ENCODE data around the gene CACNA1B. TPM values are rescaled to one million over a fixed set of nuclear protein-coding genes. Genes with fewer than 3 reads are reported as not detected.

The CACNA1B gene
- polyA plus RNA-seq, 4 donors: under 0.01 to 0.91 (median 0.18) TPM; not detected in 1

DNA sequence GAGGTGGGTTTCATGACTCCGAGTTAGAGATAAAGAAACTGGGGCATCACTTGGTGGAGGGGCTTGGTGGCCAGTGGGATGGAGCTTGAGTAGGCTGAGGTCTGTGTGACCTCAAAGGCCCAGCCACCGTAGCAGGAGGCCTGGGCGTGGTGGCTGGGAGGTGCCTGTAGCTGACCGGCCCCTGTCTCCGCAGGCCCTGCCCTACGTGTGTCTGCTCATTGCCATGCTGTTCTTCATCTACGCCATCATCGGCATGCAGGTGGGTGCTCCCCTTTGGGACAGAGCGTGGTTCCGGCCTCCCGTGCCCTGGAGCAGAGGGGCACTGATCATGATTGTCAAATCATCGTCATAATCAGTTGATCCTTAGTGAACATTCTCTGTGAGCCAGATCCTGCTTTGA lies 196.2 kb downstream of the CACNA1B start:
- FAIRE-seq: no peak
- WGBS, 3 donors: 84 to 90% (median 87%) methylated on average over 12 of the region's 12 CpGs
- H3K4me1 ChIP-seq (ENCODE audit: control insufficient read depth in 3 of 3, insufficient read depth in 2 of 3, low read depth in 1 of 3, low read length in 2 of 3): no peaks in the 10 kb centered on the region
- H3K36me3 ChIP-seq (ENCODE audit: control insufficient read depth in 3 of 3, insufficient read depth in 2 of 3, low read depth in 1 of 3, low read length in 3 of 3): no peaks in the 10 kb centered on the region
- H3K9me3 ChIP-seq (ENCODE audit: control insufficient read depth in 2 of 2, insufficient read depth in 1 of 2, low read depth in 1 of 2, low read length in 1 of 2): no peaks in the 10 kb centered on the region
- DNase-seq: no peak
- H3K27me3 ChIP-seq (ENCODE audit: control insufficient read depth in 3 of 3, insufficient read depth in 3 of 3, low read length in 3 of 3): peaks cover 0 to 2% (median 0%) of the 10 kb centered on the region in 3 donors
- H3K4me3 ChIP-seq (ENCODE audit: low read depth in 1 of 3, low read length in 3 of 3): no peak overlapping the region
- no peak overlapping the region for H3K27ac ChIP-seq (ENCODE audit: low read depth in 1 of 3, low read length in 2 of 3)

DNA sequence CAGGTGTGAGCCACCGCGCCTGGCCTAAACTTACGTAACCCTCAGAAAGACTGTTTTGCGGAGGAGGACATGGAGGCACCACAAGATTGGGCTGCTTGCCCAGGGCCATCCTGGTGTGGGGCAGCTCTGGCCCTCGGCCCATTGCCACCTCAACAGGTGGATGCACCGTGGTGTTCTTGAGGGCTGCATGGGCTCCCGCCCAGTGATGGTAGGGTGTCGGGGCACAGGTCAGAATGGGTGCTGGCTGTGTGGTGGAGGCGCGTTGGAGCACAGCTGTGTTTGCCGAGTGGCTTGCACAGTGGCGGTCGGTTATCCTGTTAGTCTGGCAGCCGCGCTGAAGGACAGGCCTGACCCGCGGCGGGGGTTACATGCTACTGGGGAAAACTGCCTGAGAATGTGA lies 196.9 kb downstream of the CACNA1B start:
- no peaks in the 10 kb centered on the region for H3K4me1 ChIP-seq (ENCODE audit: control insufficient read depth in 3 of 3, insufficient read depth in 2 of 3, low read depth in 1 of 3, low read length in 2 of 3)
- H3K27me3 ChIP-seq (ENCODE audit: control insufficient read depth in 3 of 3, insufficient read depth in 3 of 3, low read length in 3 of 3): peaks cover 0 to 2% (median 0%) of the 10 kb centered on the region in 3 donors
- no peak for FAIRE-seq
- H3K27ac ChIP-seq (ENCODE audit: low read depth in 1 of 3, low read length in 2 of 3): no peak overlapping the region
- H3K9me3 ChIP-seq (ENCODE audit: control insufficient read depth in 2 of 2, insufficient read depth in 1 of 2, low read depth in 1 of 2, low read length in 1 of 2): no peaks in the 10 kb centered on the region
- 87 to 93% (median 88%) methylated on average over 18 of the region's 18 CpGs for WGBS, 3 donors
- no peak overlapping the region for H3K4me3 ChIP-seq (ENCODE audit: low read depth in 1 of 3, low read length in 3 of 3)
- DNase-seq: no peak
- H3K36me3 ChIP-seq (ENCODE audit: control insufficient read depth in 3 of 3, insufficient read depth in 2 of 3, low read depth in 1 of 3, low read length in 3 of 3): no peaks in the 10 kb centered on the region

DNA sequence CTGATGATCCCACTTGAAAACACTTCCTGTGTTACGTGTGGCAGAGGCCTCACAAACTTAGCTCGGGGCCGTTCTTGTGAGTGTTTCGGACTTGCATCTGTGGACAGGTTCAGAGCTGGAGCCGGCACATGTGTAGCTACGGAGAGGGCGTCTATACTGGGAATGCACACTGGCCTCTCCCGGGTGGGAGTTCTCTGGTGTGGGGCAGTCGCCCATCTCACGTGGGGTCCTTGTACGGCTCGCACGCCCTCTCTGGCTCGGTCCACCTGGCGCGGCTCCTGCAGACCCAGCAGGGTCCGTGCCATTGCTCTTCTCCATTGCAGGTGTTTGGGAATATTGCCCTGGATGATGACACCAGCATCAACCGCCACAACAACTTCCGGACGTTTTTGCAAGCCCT lies 197.9 kb downstream of the CACNA1B start:
- H3K36me3 ChIP-seq (ENCODE audit: control insufficient read depth in 3 of 3, insufficient read depth in 2 of 3, low read depth in 1 of 3, low read length in 3 of 3): no peaks in the 10 kb centered on the region
- 85 to 91% (median 87%) methylated on average over 20 of the region's 20 CpGs for WGBS, 3 donors
- no peak overlapping the region for H3K4me3 ChIP-seq (ENCODE audit: low read depth in 1 of 3, low read length in 3 of 3)
- H3K4me1 ChIP-seq (ENCODE audit: control insufficient read depth in 3 of 3, insufficient read depth in 2 of 3, low read depth in 1 of 3, low read length in 2 of 3): no peaks in the 10 kb centered on the region
- H3K27ac ChIP-seq (ENCODE audit: low read depth in 1 of 3, low read length in 2 of 3): no peak overlapping the region
- no peaks in the 10 kb centered on the region for H3K9me3 ChIP-seq (ENCODE audit: control insufficient read depth in 2 of 2, insufficient read depth in 1 of 2, low read depth in 1 of 2, low read length in 1 of 2)
- FAIRE-seq (no peak), DNase-seq (no peak)
- H3K27me3 ChIP-seq (ENCODE audit: control insufficient read depth in 3 of 3, insufficient read depth in 3 of 3, low read length in 3 of 3): peaks cover 0 to 2% (median 0%) of the 10 kb centered on the region in 3 donors

DNA sequence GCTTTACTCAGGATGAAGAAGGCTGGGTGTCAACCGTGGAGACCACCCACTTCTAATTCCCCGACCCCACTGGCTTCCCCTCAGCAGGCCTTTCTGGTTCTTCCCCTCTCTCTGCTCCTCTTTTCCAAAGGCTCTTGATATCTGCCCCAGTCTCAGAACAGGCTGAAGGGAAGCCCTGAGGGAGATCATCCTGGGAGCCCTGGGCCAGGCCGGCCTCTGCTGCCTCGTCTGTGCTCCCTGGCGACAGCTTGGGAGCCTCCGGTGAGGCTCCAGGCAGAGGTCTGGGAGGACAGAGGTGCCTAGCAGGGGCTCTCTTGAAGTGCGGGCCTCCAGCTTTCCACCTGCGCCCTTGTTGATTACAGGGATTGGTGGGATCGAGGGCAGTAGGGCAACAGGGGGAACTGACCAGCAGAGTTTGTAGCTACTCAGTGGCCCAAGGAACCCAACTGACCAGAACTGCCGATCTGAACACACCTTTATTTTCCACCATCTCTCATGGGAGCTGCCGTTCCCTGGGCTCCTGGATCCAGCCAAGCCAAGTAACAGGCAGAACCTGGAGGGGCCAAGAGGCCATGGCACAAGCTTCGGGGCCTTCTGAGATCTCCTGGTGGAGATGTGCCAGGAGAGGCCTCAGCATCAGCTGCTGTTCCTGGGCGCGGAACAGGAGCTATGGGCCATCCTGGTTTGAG lies 198.5 kb downstream of the CACNA1B start:
- FAIRE-seq: no peak
- Histone ChIP-seq H3K27me3 (ENCODE audit: control insufficient read depth in 3 of 3, insufficient read depth in 3 of 3, low read length in 3 of 3) (no peaks in the 10 kb centered on the region), H3K4me1 (ENCODE audit: control insufficient read depth in 3 of 3, insufficient read depth in 2 of 3, low read depth in 1 of 3, low read length in 2 of 3) (no peaks in the 10 kb centered on the region), H3K36me3 (ENCODE audit: control insufficient read depth in 3 of 3, insufficient read depth in 2 of 3, low read depth in 1 of 3, low read length in 3 of 3) (no peaks in the 10 kb centered on the region), H3K27ac (ENCODE audit: low read depth in 1 of 3, low read length in 2 of 3) (no peak overlapping the region), H3K4me3 (ENCODE audit: low read depth in 1 of 3, low read length in 3 of 3) (no peak overlapping the region), H3K9me3 (ENCODE audit: control insufficient read depth in 2 of 2, insufficient read depth in 1 of 2, low read depth in 1 of 2, low read length in 1 of 2) (no peaks in the 10 kb centered on the region)
- WGBS, 3 donors: 85 to 86% (median 86%) methylated on average over 14 of the region's 14 CpGs
- DNase-seq: no peak

DNA sequence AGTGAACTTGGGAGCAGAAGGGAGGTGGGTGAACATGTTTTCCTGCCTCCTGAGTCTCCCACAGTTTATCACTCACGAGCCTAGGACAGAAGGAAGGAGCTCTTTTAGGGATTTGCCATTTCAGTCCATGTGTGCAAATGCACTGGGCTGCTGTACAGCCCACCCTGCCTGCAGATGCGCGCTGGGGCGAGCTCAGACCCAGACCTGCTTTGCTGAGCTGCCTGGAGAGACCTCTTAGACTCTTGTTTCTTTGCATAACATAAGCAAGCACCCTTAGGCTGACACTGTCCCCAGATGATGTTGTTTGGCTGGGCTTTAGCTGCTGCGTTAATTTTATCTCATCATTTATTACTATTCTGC lies 199.0 kb downstream of the CACNA1B start:
- Histone ChIP-seq H3K27me3 (ENCODE audit: control insufficient read depth in 3 of 3, insufficient read depth in 3 of 3, low read length in 3 of 3) (no peaks in the 10 kb centered on the region), H3K27ac (ENCODE audit: low read depth in 1 of 3, low read length in 2 of 3) (no peak overlapping the region), H3K4me1 (ENCODE audit: control insufficient read depth in 3 of 3, insufficient read depth in 2 of 3, low read depth in 1 of 3, low read length in 2 of 3) (no peaks in the 10 kb centered on the region), H3K9me3 (ENCODE audit: control insufficient read depth in 2 of 2, insufficient read depth in 1 of 2, low read depth in 1 of 2, low read length in 1 of 2) (no peaks in the 10 kb centered on the region), H3K36me3 (ENCODE audit: control insufficient read depth in 3 of 3, insufficient read depth in 2 of 3, low read depth in 1 of 3, low read length in 3 of 3) (no peaks in the 10 kb centered on the region), H3K4me3 (ENCODE audit: low read depth in 1 of 3, low read length in 3 of 3) (no peak overlapping the region)
- WGBS, 3 donors: 64 to 77% (median 65%) methylated on average over 5 of the region's 5 CpGs
- DNase-seq: no peak
- FAIRE-seq: no peak

DNA sequence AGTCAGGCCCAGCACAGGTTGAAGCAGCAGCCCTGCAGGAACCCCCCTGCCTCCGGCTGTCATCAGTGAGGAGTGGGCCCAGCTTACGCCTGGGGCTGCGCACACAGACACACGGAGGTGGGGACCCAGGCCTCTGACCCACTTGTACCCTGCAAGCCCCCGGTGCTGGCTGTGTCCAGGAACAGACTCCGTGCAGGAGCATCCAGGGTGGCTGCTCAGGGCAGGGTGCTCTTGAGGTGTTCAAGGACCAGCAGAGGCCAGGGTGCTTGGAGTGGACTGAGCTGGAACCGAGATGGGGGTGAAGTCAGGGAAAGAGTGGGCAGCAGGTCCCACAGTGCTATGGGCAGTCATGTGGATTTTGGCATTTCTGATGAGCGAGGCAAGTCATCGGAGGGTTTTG lies 199.5 kb downstream of the CACNA1B start:
- no peak for FAIRE-seq
- Histone ChIP-seq H3K4me1 (ENCODE audit: control insufficient read depth in 3 of 3, insufficient read depth in 2 of 3, low read depth in 1 of 3, low read length in 2 of 3) (no peaks in the 10 kb centered on the region), H3K27ac (ENCODE audit: low read depth in 1 of 3, low read length in 2 of 3) (no peak overlapping the region), H3K27me3 (ENCODE audit: control insufficient read depth in 3 of 3, insufficient read depth in 3 of 3, low read length in 3 of 3) (no peaks in the 10 kb centered on the region), H3K4me3 (ENCODE audit: low read depth in 1 of 3, low read length in 3 of 3) (no peak overlapping the region), H3K9me3 (ENCODE audit: control insufficient read depth in 2 of 2, insufficient read depth in 1 of 2, low read depth in 1 of 2, low read length in 1 of 2) (no peaks in the 10 kb centered on the region), H3K36me3 (ENCODE audit: control insufficient read depth in 3 of 3, insufficient read depth in 2 of 3, low read depth in 1 of 3, low read length in 3 of 3) (no peaks in the 10 kb centered on the region)
- DNase-seq: no peak
- 81 to 85% (median 83%) methylated on average over 9 of the region's 9 CpGs for WGBS, 3 donors

DNA sequence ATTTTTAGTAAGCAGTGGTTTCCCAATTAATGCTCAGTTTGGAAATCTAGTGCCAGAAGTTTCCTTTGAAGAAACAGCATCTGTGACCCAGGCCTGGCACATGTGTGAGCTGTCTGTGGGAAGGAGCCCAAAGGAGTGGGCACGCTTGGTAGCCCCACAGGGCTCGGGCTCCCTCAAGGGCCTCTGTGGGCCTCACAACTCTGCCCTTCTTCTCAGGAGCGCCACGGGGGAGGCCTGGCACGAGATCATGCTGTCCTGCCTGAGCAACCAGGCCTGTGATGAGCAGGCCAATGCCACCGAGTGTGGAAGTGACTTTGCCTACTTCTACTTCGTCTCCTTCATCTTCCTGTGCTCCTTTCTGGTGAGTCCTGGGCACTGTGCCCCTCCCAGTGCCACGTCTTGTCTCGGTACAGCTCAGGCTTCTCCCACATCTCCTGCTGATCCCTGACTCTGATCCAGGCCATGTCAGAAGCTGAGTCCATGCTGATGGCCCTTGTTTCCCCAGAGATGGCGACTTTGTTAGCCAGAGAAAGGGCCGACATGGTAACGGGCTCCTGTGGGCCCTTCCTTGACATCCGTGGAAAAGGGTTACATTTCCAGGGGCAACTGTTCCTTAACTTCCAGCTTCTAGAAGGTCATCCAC lies 200.4 kb downstream of the CACNA1B start:
- WGBS, 3 donors: 76 to 82% (median 81%) methylated on average over 13 of the region's 13 CpGs
- DNase-seq (no peak), FAIRE-seq (no peak)
- H3K36me3 ChIP-seq (ENCODE audit: control insufficient read depth in 3 of 3, insufficient read depth in 2 of 3, low read depth in 1 of 3, low read length in 3 of 3): no peaks in the 10 kb centered on the region
- H3K27me3 ChIP-seq (ENCODE audit: control insufficient read depth in 3 of 3, insufficient read depth in 3 of 3, low read length in 3 of 3): no peaks in the 10 kb centered on the region
- H3K4me1 ChIP-seq (ENCODE audit: control insufficient read depth in 3 of 3, insufficient read depth in 2 of 3, low read depth in 1 of 3, low read length in 2 of 3): no peaks in the 10 kb centered on the region
- H3K27ac ChIP-seq (ENCODE audit: low read depth in 1 of 3, low read length in 2 of 3): no peak overlapping the region
- H3K4me3 ChIP-seq (ENCODE audit: low read depth in 1 of 3, low read length in 3 of 3): no peak overlapping the region
- H3K9me3 ChIP-seq (ENCODE audit: control insufficient read depth in 2 of 2, insufficient read depth in 1 of 2, low read depth in 1 of 2, low read length in 1 of 2): no peaks in the 10 kb centered on the region

DNA sequence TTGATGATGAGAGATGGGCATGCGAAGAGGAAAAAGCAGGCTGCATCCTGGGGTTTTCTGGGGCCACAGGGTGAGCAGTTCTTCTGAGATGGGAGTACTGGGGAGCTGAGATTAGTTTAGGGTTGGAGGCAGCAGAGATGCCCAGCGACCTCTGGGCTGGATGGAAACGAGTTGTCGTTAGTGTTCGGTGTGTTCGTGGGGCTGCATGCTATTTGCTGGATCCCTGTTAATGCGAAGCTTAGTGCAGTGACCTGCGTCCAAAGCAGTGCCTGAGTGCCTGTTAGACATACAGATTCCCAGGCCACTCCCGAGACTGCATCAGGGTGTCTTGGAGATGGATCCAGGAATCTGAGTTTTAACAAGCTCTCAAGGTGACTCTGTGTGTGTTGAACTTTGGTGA lies 201.3 kb downstream of the CACNA1B start:
- FAIRE-seq (no peak), DNase-seq (no peak)
- Histone ChIP-seq H3K4me1 (ENCODE audit: control insufficient read depth in 3 of 3, insufficient read depth in 2 of 3, low read depth in 1 of 3, low read length in 2 of 3) (no peaks in the 10 kb centered on the region), H3K9me3 (ENCODE audit: control insufficient read depth in 2 of 2, insufficient read depth in 1 of 2, low read depth in 1 of 2, low read length in 1 of 2) (peaks cover 0 to 5% of the 10 kb centered on the region in 2 donors), H3K4me3 (ENCODE audit: low read depth in 1 of 3, low read length in 3 of 3) (no peak overlapping the region), H3K27ac (ENCODE audit: low read depth in 1 of 3, low read length in 2 of 3) (no peak overlapping the region), H3K27me3 (ENCODE audit: control insufficient read depth in 3 of 3, insufficient read depth in 3 of 3, low read length in 3 of 3) (no peaks in the 10 kb centered on the region), H3K36me3 (ENCODE audit: control insufficient read depth in 3 of 3, insufficient read depth in 2 of 3, low read depth in 1 of 3, low read length in 3 of 3) (no peaks in the 10 kb centered on the region)
- 89 to 91% (median 90%) methylated on average over 9 of the region's 9 CpGs for WGBS, 3 donors

DNA sequence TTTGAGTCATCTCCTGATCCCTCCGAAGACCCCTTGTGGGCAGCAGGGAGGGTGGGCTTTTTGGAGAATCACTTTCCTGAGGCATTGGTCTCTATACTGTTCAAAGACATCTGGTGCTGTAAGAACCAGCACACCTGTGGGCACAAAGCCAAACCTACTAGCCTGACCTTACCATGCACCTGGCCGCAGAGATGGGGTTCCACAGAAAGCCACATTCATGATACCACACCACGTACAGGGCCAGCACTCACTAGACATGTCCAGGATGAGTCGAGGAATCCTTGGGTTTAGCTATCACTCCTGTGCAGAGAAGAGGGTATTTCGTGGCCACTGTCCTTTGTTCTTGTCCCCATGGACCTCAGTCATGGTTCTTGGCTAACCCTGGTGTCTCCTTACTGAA lies 203.4 kb downstream of the CACNA1B start:
- DNase-seq (no peak), FAIRE-seq (no peak)
- Histone ChIP-seq H3K27ac (ENCODE audit: low read depth in 1 of 3, low read length in 2 of 3) (no peak overlapping the region), H3K4me3 (ENCODE audit: low read depth in 1 of 3, low read length in 3 of 3) (no peak overlapping the region), H3K36me3 (ENCODE audit: control insufficient read depth in 3 of 3, insufficient read depth in 2 of 3, low read depth in 1 of 3, low read length in 3 of 3) (no peaks in the 10 kb centered on the region), H3K27me3 (ENCODE audit: control insufficient read depth in 3 of 3, insufficient read depth in 3 of 3, low read length in 3 of 3) (no peaks in the 10 kb centered on the region), H3K4me1 (ENCODE audit: control insufficient read depth in 3 of 3, insufficient read depth in 2 of 3, low read depth in 1 of 3, low read length in 2 of 3) (no peaks in the 10 kb centered on the region), H3K9me3 (ENCODE audit: control insufficient read depth in 2 of 2, insufficient read depth in 1 of 2, low read depth in 1 of 2, low read length in 1 of 2) (peaks cover 0 to 11% of the 10 kb centered on the region in 2 donors)
- 66 to 77% (median 73%) methylated on average over 5 of the region's 5 CpGs for WGBS, 3 donors
